ENCODE measurements around the gene TAPT1. TPM values are rescaled to one million over a fixed set of nuclear protein-coding genes. Genes with fewer than 3 reads are reported as not detected.

Gene TAPT1
- total and polyA plus RNA-seq, 2 experiments from 2014 or later: 3.6 to 9.9 TPM

- TF ChIP-seq ZNF462 (CRISPR knock-in tag; IDR thresholded peaks at IDR 0.05) (no peak), CTCF (conservative IDR thresholded peaks at IDR 0.05; ENCODE audit: low read depth in 2 of 2) (no peak), EZH2 (IDR thresholded peaks at IDR 0.05; ENCODE audit: low read depth, unreplicated experiment) (no peak), EZH2phosphoT487 (IDR thresholded peaks at IDR 0.05; ENCODE audit: unreplicated experiment) (no peak), CREB1 (CRISPR knock-in tag; IDR thresholded peaks at IDR 0.05; ENCODE audit: low read depth) (no peak), NANOG (IDR thresholded peaks at IDR 0.05; ENCODE audit: borderline replicate concordance) (no peak), ZNF114 (CRISPR knock-in tag; IDR thresholded peaks at IDR 0.05) (no peak), REST (IDR thresholded peaks at IDR 0.05; ENCODE audit: unreplicated experiment) (no peak), JUNB (IDR thresholded peaks at IDR 0.05; ENCODE audit: unreplicated experiment) (no peak)
Observed at GRCh38 chr4:16238327-16238726, 12.1 kb upstream of the TAPT1 start (continued).

Measured in GM23338 (cell line).